Testis (tissue), 2 donors: ENCODE data around the gene CTU1.

Experiments used
- POLR2A ChIP-seq: fragments of 450-650 bp; IDR thresholded peaks from one replicate; pipeline ENCODE4 v1.6.1; 2017; ENCODE audit warnings: antibody characterized with exemption, mild to moderate bottlenecking, moderate library complexity
- TF ChIP-seq, protein P1 (sequence below), 3 experiments: fragments of 450-650 bp in 2 of 3; fragments of 200-600 bp in 1 of 3; sonication (generic) in 1 of 3; IDR thresholded peaks; one replicate each; pipeline ENCODE4 v1.5.1; 2016 to 2019; ENCODE audit warnings: antibody characterized with exemption in 3 of 3, mild to moderate bottlenecking in 2 of 3, moderate library complexity in 1 of 3

DNA sequence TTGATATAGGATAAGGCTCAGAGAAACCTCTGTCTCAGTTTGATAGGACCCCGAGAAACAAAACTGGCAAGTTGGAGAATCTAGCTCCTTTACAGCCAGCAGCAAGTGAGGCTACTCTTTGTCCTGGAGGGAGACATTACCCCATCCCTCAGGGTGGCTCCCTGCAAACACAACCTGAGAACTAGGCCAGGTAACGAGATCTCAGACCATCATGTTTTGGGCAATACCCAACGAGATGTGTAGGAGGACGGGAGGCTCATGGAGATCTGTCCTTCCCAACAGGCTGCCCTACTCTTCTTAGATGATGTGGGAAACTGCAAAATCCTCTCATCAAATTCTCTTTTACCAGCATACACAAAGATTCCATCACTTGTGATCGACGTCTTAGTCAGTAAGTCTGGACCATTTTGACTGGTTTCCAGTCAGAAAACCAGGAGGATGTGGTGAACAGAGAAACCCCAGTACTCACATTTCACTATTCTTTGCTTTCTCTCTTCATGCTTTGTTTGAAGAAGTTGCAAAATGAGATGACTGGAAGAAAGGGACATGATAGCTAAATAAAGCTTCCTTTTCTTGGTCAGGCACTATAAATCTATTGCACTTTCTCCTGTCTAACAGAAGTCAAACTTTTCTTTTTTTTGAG lies 6.0 kb upstream of the CTU1 start:
- TF ChIP-seq, protein P1, sequence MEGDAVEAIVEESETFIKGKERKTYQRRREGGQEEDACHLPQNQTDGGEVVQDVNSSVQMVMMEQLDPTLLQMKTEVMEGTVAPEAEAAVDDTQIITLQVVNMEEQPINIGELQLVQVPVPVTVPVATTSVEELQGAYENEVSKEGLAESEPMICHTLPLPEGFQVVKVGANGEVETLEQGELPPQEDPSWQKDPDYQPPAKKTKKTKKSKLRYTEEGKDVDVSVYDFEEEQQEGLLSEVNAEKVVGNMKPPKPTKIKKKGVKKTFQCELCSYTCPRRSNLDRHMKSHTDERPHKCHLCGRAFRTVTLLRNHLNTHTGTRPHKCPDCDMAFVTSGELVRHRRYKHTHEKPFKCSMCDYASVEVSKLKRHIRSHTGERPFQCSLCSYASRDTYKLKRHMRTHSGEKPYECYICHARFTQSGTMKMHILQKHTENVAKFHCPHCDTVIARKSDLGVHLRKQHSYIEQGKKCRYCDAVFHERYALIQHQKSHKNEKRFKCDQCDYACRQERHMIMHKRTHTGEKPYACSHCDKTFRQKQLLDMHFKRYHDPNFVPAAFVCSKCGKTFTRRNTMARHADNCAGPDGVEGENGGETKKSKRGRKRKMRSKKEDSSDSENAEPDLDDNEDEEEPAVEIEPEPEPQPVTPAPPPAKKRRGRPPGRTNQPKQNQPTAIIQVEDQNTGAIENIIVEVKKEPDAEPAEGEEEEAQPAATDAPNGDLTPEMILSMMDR (IDR thresholded peaks at IDR 0.05): no peak
- TF ChIP-seq POLR2A: no peak
